A673 (cell line): ENCODE data around the gene UBE2E2. TPM values are rescaled to one million over a fixed set of nuclear protein-coding genes. Genes with fewer than 3 reads are reported as not detected.

Experiments used
- BruUV-seq: library from RNA; stranded (reverse); fragments of 400-500 nt; replicated peaks from 2 replicates; lab custom pipeline; 2021; lab: Mats Ljungman, UMichigan
- CTCF ChIA-PET: fragments of 300-600 bp; sonication (Branson Sonifier 250); formaldehyde crosslinking; loops from one replicate; lab custom pipeline; 2022; ENCODE audit warnings: antibody characterized with exemption; lab: Charles Lee
- POLR2A ChIA-PET: fragments of 300-600 bp; sonication (Branson Sonifier 250); formaldehyde crosslinking; loops from one replicate; lab custom pipeline; 2022; ENCODE audit warnings: antibody characterized with exemption; ENCODE audit not compliant: low non-redundant PET; lab: Charles Lee
- DNase-seq: peaks from one replicate; pipeline ENCODE4 v3.0.0-alpha.2; 2015; ENCODE audit warnings: low spot score
- H3K27ac ChIP-seq: fragments of 200-600 bp; sonication (generic); 2 replicates; pipeline ENCODE4 v1.5.1; 2016; ENCODE audit warnings: mixed run types, low read depth, mild to moderate bottlenecking, mixed read lengths, antibody characterized with exemption, low read length; ENCODE audit not compliant: poor library complexity, severe bottlenecking
- H3K27me3 ChIP-seq: fragments of 200-600 bp; sonication (generic); replicated peaks from 2 replicates; pipeline ENCODE4 v1.6.1; 2017; ENCODE audit warnings: mixed run types, low read depth, mild to moderate bottlenecking, mixed read lengths, antibody characterized with exemption, low read length; ENCODE audit not compliant: insufficient read depth, poor library complexity
- H3K36me3 ChIP-seq: fragments of 200-600 bp; sonication (generic); 2 replicates; pipeline ENCODE4 v1.6.1; 2016; ENCODE audit warnings: mixed run types, mild to moderate bottlenecking, mixed read lengths, antibody characterized with exemption, low read length; ENCODE audit not compliant: insufficient read depth, poor library complexity, severe bottlenecking
- H3K4me1 ChIP-seq: fragments of 200-600 bp; sonication (generic); 2 replicates; pipeline ENCODE4 v1.6.1; 2017; ENCODE audit warnings: mixed run types, mild to moderate bottlenecking, mixed read lengths, antibody characterized with exemption, low read length; ENCODE audit not compliant: insufficient read depth, poor library complexity, severe bottlenecking
- H3K4me3 ChIP-seq: fragments of 200-600 bp; sonication (generic); 2 replicates; pipeline ENCODE4 v1.5.1; 2016; ENCODE audit warnings: low read depth, mixed run types, mild to moderate bottlenecking, mixed read lengths, low read length; ENCODE audit not compliant: poor library complexity, severe bottlenecking
- H3K9me3 ChIP-seq: fragments of 200-600 bp; sonication (generic); 2 replicates; pipeline ENCODE4 v1.6.1; 2016; ENCODE audit warnings: mixed run types, low read depth, mild to moderate bottlenecking, mixed read lengths, antibody characterized with exemption, low read length; ENCODE audit not compliant: poor library complexity, severe bottlenecking
- CTCF ChIP-seq: fragments of 300-800, 200-600 bp; sonication (generic); conservative IDR thresholded peaks from 2 replicates; pipeline ENCODE4 v1.5.1; 2017; ENCODE audit warnings: low read depth, mild to moderate bottlenecking, antibody characterized with exemption, low read length, moderate library complexity, mixed read lengths
- EZH2 ChIP-seq: fragments of 200-600 bp; sonication (generic); IDR thresholded peaks from 2 replicates; pipeline ENCODE4 v1.6.1; 2017; ENCODE audit warnings: borderline replicate concordance, low read depth, mild to moderate bottlenecking, mixed read lengths, antibody characterized with exemption, low read length; ENCODE audit not compliant: poor library complexity, severe bottlenecking
- intact Hi-C: fragments of 100-400 bp; cut with micrococcal nuclease; formaldehyde crosslinking; loops from one replicate; pipeline ENCODE4 v1.10.0; 2022; ENCODE audit not compliant: unreplicated experiment
- total RNA-seq: library from RNA; stranded (reverse); gene quantifications from 2 replicates; pipeline ENCODE4 v1.2.3, GENCODE V29; 2021

Gene UBE2E2
- total RNA-seq, 1 experiment from 2014 or later = 2.0 TPM

DNA sequence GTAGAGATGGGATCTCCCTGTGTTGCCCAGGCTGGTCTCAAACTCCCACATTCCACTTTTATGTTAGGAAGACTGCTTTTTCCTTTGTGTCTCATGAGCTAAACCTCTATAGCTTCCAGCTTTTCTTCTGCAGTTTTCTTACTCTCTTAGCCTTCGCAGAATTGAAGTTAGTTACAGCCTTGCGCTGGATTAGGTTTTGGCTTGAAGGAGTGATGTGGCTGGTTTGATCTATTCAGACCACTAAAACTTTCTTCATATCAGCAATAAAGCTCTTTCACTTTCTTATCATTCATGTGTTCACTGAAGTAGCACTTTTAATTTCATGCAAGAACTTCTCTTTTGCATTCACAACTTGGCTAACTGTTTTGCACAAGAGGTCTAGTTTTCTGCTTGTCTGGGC is 254.6 kb downstream of the UBE2E2 start:
- BruUV-seq = no TSS peak
- H3K27me3 ChIP-seq = peaks cover 5% of the 10 kb centered on the region
- ChIA-PET CTCF (no interaction called here), POLR2A (no interaction called here)
- no peaks in the 10 kb centered on the region for H3K4me1 ChIP-seq
- no peak for TF ChIP-seq EZH2
- no peak for TF ChIP-seq CTCF
- H3K4me3 ChIP-seq = no peak overlapping the region
- no peaks in the 10 kb centered on the region for H3K36me3 ChIP-seq
- no peak overlapping the region for H3K27ac ChIP-seq
- no peak for DNase-seq
- intact Hi-C loops = no loop called here
- H3K9me3 ChIP-seq = no peaks in the 10 kb centered on the region

- H3K27ac ChIP-seq = no peak overlapping the region
- H3K4me3 ChIP-seq = no peak overlapping the region
- no peaks in the 10 kb centered on the region for H3K9me3 ChIP-seq
- CTCF ChIA-PET = no interaction called here
- H3K27me3 ChIP-seq = no peaks in the 10 kb centered on the region
- intact Hi-C loops = no loop called here
- POLR2A ChIA-PET = no interaction called here
- no TSS peak for BruUV-seq
- DNase-seq = no peak
- no peaks in the 10 kb centered on the region for H3K36me3 ChIP-seq
- H3K4me1 ChIP-seq = no peaks in the 10 kb centered on the region
- TF ChIP-seq EZH2 (no peak), CTCF (no peak)
These were observed 256.3 kb downstream of the UBE2E2 start for GRCh38 chr3:23459465-23459864.

DNA sequence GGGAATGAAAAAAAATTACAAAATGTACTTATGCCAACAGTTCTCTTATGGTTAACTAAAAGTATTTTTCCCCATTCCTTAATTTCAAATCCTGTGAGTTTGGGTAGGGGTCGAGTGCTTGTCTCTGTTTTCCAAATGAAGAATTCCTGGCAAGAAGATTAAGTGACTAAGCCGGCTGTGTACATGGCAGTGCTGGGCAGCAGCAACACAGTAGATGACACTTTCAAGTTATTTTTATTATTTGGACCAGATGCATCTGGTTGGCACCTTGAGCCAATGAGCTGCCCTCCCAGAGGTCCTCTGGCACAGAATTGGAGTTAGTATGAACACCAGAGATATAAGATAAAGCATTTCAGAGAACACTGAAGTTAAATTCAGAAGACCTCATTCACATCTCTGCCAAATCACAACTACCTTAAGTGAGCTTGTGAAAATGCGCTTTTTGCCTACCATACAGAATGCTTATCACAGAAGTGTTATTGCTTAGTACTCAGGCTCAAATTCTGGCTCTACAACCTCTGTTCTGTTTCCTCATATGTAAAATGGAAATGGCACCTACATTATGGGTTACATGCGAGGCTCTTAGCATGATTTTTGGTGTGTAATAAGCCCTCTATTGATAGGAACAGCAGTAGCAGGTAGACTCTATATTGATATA is 256.9 kb downstream of the UBE2E2 start:
- H3K4me3 ChIP-seq = no peak overlapping the region
- intact Hi-C loops = no loop called here
- no peaks in the 10 kb centered on the region for H3K4me1 ChIP-seq
- H3K36me3 ChIP-seq = no peaks in the 10 kb centered on the region
- H3K9me3 ChIP-seq = no peaks in the 10 kb centered on the region
- CTCF ChIA-PET = no interaction called here
- TF ChIP-seq CTCF = no peak
- no peak for TF ChIP-seq EZH2
- no peak for DNase-seq
- no TSS peak for BruUV-seq
- H3K27ac ChIP-seq = no peak overlapping the region
- POLR2A ChIA-PET = no interaction called here
- no peaks in the 10 kb centered on the region for H3K27me3 ChIP-seq
